Measurements from ENCODE around the gene NEO1.

Gene NEO1

DNA sequence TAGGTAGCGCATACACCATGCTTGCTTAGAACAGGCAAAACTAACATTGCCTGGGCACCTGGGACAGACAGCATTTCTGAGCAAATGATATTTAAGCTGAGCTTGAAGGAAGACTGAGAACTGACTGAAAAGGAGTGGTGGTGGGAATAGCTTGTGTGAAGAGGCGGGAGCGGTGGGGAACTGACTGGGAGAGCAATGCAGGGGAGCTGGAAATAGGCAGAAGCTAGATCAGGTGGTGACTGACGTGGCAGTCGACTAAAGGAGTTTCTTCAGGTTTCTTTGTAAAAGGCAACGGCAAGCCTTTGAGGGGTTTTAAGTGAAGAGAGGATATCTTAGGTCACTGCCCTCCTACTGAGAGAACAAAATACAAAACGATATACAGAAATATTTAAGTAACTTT, 61.8 kb downstream of the NEO1 start:
- no peaks in the 10 kb centered on the region for H3K36me3 ChIP-seq (ENCODE audit: insufficient read depth, low read length)
- no peak overlapping the region for H3K9ac ChIP-seq (ENCODE audit: low read depth, low read length)
- ATAC-seq (ENCODE audit: insufficient read depth, low read depth) (no peak), DNase-seq (no peak)
- TF ChIP-seq, protein P1, sequence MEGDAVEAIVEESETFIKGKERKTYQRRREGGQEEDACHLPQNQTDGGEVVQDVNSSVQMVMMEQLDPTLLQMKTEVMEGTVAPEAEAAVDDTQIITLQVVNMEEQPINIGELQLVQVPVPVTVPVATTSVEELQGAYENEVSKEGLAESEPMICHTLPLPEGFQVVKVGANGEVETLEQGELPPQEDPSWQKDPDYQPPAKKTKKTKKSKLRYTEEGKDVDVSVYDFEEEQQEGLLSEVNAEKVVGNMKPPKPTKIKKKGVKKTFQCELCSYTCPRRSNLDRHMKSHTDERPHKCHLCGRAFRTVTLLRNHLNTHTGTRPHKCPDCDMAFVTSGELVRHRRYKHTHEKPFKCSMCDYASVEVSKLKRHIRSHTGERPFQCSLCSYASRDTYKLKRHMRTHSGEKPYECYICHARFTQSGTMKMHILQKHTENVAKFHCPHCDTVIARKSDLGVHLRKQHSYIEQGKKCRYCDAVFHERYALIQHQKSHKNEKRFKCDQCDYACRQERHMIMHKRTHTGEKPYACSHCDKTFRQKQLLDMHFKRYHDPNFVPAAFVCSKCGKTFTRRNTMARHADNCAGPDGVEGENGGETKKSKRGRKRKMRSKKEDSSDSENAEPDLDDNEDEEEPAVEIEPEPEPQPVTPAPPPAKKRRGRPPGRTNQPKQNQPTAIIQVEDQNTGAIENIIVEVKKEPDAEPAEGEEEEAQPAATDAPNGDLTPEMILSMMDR (IDR thresholded peaks at IDR 0.05; ENCODE audit: borderline replicate concordance, extremely low read depth, low read length, poor library complexity, severe bottlenecking): no peak
- no peak for TF ChIP-seq EZH2 (IDR thresholded peaks at IDR 0.05; ENCODE audit: borderline replicate concordance, low read depth, low read length, severe bottlenecking)
- no peak overlapping the region for H3K4me3 ChIP-seq (ENCODE audit: low read depth in 1 of 2, low read length in 2 of 2)
- H3K9me3 ChIP-seq (ENCODE audit: insufficient read depth, low read length, severe bottlenecking): no peaks in the 10 kb centered on the region
- no peaks in the 10 kb centered on the region for H4K20me1 ChIP-seq (ENCODE audit: insufficient read depth, low read length)
- H3K27me3 ChIP-seq (ENCODE audit: insufficient read depth, low read length, poor library complexity): no peaks in the 10 kb centered on the region
- H3K27ac ChIP-seq (ENCODE audit: low read length): no peak overlapping the region
- H3K4me2 ChIP-seq (ENCODE audit: insufficient read depth, low read length): no peak overlapping the region
- no peaks in the 10 kb centered on the region for H3K79me2 ChIP-seq (ENCODE audit: insufficient read depth, low read length)
- H3K4me1 ChIP-seq (ENCODE audit: insufficient read depth, low read length): no peaks in the 10 kb centered on the region
- H2AFZ ChIP-seq (ENCODE audit: low read depth, low read length): no peak overlapping the region

DNA sequence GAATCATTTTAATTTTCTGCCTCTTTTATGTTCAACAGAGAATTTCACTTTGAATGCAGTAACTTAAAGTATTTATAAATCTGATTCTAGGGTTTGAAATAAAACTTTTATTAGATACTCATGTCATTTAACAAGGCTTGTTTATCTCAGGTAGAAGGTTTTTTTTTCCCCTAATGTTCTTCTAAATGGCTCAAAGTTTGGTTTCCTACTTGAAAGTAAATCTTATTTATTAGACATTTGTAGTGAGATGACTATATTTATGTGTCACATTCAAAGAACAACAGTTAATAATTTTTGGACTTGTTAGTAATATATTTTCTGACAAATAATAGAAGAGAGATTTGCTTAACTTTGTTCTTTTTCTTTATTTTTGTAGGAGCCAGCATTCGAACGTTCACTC, 63.9 kb downstream of the NEO1 start:
- Histone ChIP-seq H3K36me3 (ENCODE audit: insufficient read depth, low read length) (no peaks in the 10 kb centered on the region), H4K20me1 (ENCODE audit: insufficient read depth, low read length) (no peaks in the 10 kb centered on the region), H3K27me3 (ENCODE audit: insufficient read depth, low read length, poor library complexity) (no peaks in the 10 kb centered on the region), H2AFZ (ENCODE audit: low read depth, low read length) (no peak overlapping the region), H3K4me3 (ENCODE audit: low read depth in 1 of 2, low read length in 2 of 2) (no peak overlapping the region), H3K9ac (ENCODE audit: low read depth, low read length) (no peak overlapping the region), H3K27ac (ENCODE audit: low read length) (no peak overlapping the region), H3K9me3 (ENCODE audit: insufficient read depth, low read length, severe bottlenecking) (no peaks in the 10 kb centered on the region), H3K4me1 (ENCODE audit: insufficient read depth, low read length) (no peaks in the 10 kb centered on the region), H3K79me2 (ENCODE audit: insufficient read depth, low read length) (no peaks in the 10 kb centered on the region), H3K4me2 (ENCODE audit: insufficient read depth, low read length) (no peak overlapping the region)
- ATAC-seq (ENCODE audit: insufficient read depth, low read depth): no peak
- DNase-seq: no peak
- TF ChIP-seq EZH2 (IDR thresholded peaks at IDR 0.05; ENCODE audit: borderline replicate concordance, low read depth, low read length, severe bottlenecking): no peak
- TF ChIP-seq, protein P1 (IDR thresholded peaks at IDR 0.05; ENCODE audit: borderline replicate concordance, extremely low read depth, low read length, poor library complexity, severe bottlenecking): no peak

DNA sequence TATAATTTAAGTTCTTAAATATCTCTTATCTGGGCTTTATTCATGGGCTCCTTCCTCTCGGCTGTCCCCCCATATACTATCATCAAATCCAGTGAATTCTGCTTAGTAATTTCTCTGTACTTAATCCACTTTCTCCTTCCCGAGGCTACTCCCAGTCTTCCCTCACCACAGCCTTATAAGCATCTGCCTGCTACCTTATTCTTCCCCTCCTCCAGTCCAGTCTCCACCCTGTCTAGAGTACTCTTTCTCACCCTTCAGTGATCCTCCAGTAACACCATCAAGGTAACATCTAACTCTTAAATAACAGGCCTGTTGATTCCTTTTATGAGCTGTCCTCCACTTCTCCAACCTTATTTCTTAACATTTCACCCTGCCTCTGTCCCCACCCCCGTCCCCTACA, 65.8 kb downstream of the NEO1 start:
- H3K9ac ChIP-seq (ENCODE audit: low read depth, low read length): no peak overlapping the region
- no peaks in the 10 kb centered on the region for H3K79me2 ChIP-seq (ENCODE audit: insufficient read depth, low read length)
- no peak overlapping the region for H3K4me3 ChIP-seq (ENCODE audit: low read depth in 1 of 2, low read length in 2 of 2)
- TF ChIP-seq, protein P1 (IDR thresholded peaks at IDR 0.05; ENCODE audit: borderline replicate concordance, extremely low read depth, low read length, poor library complexity, severe bottlenecking): no peak
- no peak for TF ChIP-seq EZH2 (IDR thresholded peaks at IDR 0.05; ENCODE audit: borderline replicate concordance, low read depth, low read length, severe bottlenecking)
- no peaks in the 10 kb centered on the region for H3K36me3 ChIP-seq (ENCODE audit: insufficient read depth, low read length)
- ATAC-seq (ENCODE audit: insufficient read depth, low read depth) (no peak), DNase-seq (no peak)
- no peak overlapping the region for H3K4me2 ChIP-seq (ENCODE audit: insufficient read depth, low read length)
- no peaks in the 10 kb centered on the region for H3K9me3 ChIP-seq (ENCODE audit: insufficient read depth, low read length, severe bottlenecking)
- H3K27me3 ChIP-seq (ENCODE audit: insufficient read depth, low read length, poor library complexity): no peaks in the 10 kb centered on the region
- H4K20me1 ChIP-seq (ENCODE audit: insufficient read depth, low read length): no peaks in the 10 kb centered on the region
- H2AFZ ChIP-seq (ENCODE audit: low read depth, low read length): no peak overlapping the region
- H3K4me1 ChIP-seq (ENCODE audit: insufficient read depth, low read length): no peaks in the 10 kb centered on the region
- H3K27ac ChIP-seq (ENCODE audit: low read length): no peak overlapping the region

DNA sequence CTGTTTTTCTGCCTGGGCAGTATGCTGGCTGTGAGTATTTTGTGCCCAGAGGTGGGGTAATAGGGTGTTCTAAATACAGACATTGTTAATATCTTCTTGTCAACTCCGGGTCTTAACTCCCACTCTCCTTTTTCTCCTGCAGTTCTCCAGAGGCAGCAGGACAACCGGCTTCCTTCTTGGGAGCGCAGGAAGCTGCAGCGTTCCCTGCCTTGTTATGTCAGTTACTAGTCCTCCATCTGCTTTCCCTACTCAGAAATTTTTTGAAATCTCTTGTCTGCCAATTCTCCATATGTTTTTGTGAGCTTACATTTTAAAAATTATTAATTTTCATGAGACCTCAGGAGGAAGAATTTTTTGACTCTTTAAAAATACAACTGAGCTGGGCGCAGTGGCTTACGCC, 67.2 kb downstream of the NEO1 start:
- Histone ChIP-seq H3K27me3 (ENCODE audit: insufficient read depth, low read length, poor library complexity) (no peaks in the 10 kb centered on the region), H3K4me3 (ENCODE audit: low read depth in 1 of 2, low read length in 2 of 2) (no peak overlapping the region), H3K4me1 (ENCODE audit: insufficient read depth, low read length) (no peaks in the 10 kb centered on the region), H3K36me3 (ENCODE audit: insufficient read depth, low read length) (no peaks in the 10 kb centered on the region), H3K9me3 (ENCODE audit: insufficient read depth, low read length, severe bottlenecking) (no peaks in the 10 kb centered on the region), H3K27ac (ENCODE audit: low read length) (no peak overlapping the region), H3K79me2 (ENCODE audit: insufficient read depth, low read length) (no peaks in the 10 kb centered on the region), H3K9ac (ENCODE audit: low read depth, low read length) (no peak overlapping the region), H2AFZ (ENCODE audit: low read depth, low read length) (no peak overlapping the region), H4K20me1 (ENCODE audit: insufficient read depth, low read length) (no peaks in the 10 kb centered on the region), H3K4me2 (ENCODE audit: insufficient read depth, low read length) (no peak overlapping the region)
- DNase-seq (no peak), ATAC-seq (ENCODE audit: insufficient read depth, low read depth) (no peak)
- TF ChIP-seq, protein P1 (IDR thresholded peaks at IDR 0.05; ENCODE audit: borderline replicate concordance, extremely low read depth, low read length, poor library complexity, severe bottlenecking): no peak
- no peak for TF ChIP-seq EZH2 (IDR thresholded peaks at IDR 0.05; ENCODE audit: borderline replicate concordance, low read depth, low read length, severe bottlenecking)
